NK-92 (cell line): ENCODE measurements around the gene PHF1.

Source experiments
- DNase-seq: peaks from one replicate; lab custom pipeline; 2025; ENCODE audit not compliant: unreplicated experiment; lab: John Stamatoyannopoulos, UW

PHF1 gene

DNA sequence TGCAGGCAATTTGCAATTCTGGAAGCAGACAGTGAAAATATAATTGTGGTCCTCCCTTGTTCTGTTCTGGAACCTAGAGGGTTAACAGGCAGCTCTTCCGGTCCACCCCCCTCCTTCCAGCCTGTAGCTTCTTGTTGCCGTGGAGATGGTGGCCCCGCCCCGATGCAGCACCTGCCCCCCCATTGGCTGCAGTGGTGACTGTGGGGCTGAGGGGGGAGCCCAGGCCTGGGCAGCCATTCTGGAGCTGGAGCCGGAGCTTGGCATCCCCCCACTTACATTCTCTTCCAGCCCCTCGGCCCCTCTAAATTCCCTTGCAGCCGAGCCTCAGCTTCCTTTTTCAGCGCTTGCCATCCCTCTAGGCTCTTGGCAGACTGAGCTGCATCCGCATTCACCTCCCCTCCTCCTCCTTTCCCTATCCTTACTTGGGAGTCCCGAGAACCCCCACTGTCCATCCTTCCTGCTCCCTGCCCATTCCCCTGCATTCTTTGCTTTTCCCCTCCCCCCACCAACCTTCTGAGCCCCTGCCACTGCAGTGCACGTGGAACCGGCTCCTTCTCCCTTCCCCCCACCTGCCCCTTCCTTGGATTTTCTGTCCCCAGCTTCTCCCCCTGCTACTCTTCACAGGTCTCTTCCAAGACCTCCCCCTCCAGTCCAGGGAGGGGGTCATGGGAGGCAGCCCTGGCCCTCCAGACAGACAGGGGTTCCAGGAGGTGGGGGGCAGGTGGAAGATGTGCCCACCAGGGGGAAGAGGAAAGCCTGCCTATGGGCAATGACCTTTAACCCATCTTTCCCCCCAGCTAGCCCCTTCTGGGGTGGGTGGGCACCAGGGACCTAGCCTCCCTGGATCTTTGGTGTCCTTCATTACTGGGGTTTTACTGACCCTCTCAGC lies 20.4 kb downstream of the PHF1 start:
- DNase-seq: peak; percentile 11

GRCh38 chr6:33431880-33432541 lies 21.2 kb downstream of the PHF1 start:
- no peak for DNase-seq

- DNase-seq: no peak
These were observed 21.7 kb downstream of the PHF1 start for GRCh38 chr6:33432546-33432945.

DNA sequence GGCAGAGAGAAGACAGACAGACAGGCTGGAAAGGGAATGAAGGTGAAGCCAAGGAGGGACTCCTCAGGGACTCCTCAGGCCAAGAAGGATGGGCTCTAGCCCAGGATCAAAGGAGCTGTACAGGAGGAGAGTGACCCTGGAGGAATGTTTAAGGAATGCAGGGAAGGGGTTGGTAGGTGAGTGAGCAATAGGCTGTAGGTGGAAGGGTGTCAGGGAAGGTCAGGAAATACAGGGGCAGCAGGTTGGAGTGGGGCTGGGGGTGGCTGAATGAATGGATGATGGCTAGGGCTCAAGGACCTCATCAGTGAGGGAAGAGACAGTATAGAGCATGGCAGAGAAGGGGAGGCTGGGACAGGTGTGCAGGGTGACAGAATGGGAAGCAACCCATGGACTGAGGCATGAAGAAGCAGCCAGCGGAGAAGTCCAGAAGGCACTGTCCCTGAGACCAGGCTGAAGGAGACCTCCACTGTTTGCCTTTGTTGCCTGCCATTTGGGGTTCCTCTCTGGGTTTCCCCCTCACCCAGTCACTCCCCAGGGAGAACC lies 22.3 kb downstream of the PHF1 start:
- no peak for DNase-seq

- DNase-seq: no peak
These were observed 22.9 kb downstream of the PHF1 start for GRCh38 chr6:33433544-33434191.

- no peak for DNase-seq
These were observed 24.1 kb downstream of the PHF1 start for GRCh38 chr6:33434961-33435360.

DNA sequence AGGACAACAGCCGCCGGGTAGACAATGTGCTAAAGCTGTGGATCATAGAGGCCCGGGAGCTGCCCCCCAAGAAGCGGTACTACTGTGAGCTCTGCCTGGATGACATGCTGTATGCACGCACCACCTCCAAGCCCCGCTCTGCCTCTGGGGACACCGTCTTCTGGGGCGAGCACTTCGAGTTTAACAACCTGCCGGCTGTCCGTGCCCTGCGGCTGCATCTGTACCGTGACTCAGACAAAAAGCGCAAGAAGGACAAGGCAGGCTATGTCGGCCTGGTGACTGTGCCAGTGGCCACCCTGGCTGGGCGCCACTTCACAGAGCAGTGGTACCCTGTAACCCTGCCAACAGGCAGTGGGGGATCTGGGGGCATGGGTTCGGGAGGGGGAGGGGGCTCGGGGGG lies 26.9 kb downstream of the PHF1 start:
- no peak for DNase-seq

DNA sequence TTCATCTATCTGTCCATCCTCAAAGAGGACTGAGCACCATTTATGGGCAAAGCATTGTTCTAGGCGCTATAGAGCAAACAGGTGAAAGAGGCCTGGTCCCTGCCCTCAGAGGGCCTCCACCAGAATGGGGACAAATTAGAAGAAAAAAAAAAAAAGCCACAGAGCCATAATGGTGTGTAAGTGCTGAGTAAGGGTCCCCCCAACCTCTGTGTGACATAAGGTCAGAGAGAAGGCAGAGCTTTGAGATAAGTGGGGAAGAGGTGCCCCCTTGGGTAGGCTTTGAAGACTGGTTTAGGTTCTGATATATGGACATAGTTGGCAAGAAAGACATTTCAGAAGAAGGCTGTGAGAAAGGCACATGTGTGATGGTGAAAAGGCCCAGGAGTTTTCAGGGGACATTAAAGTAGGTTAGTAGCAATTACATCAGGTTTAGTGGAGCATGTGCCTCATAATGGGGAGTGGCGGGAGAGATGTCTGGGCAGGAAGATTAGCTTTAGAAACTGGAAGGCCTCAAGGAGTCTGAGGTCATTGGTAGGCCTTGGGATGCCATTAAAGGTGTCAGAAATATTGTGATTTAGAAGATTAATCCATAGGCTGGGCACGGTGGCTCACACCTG lies 28.3 kb downstream of the PHF1 start:
- no peak for DNase-seq

DNA sequence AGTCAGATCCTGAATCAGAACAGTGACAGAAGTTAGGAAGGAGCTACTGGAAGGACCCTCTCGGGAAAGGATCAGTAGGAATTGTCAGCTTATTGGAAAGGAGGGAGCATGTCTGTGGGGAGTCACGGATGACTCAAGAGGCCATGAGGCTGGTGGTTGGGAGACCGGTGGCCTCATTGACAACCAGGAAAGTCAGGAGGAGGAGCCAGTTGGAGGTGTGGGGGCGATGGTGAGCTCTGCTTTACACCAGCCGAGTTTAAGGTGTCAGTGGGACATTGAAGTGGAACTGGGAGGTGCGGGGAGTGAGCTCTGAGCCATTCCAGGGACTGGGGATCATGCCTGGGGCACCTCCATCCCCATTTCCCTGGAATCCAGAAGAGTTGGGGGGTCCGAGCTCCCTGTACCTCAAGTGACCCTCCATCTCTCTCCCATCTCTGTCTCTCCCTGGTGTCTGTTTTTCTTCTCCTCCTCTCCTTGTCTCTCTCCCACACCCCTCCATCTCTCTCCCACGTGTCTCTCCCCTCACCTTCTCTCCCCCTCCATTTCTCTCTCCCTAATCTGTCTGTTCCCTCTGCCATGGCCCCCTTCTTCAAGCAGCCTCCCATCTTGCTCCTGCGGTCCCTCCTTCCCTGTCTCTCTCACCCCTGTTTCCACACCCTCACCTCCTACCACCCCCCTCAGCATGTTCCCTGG lies 29.3 kb downstream of the PHF1 start:
- DNase-seq: no peak

DNA sequence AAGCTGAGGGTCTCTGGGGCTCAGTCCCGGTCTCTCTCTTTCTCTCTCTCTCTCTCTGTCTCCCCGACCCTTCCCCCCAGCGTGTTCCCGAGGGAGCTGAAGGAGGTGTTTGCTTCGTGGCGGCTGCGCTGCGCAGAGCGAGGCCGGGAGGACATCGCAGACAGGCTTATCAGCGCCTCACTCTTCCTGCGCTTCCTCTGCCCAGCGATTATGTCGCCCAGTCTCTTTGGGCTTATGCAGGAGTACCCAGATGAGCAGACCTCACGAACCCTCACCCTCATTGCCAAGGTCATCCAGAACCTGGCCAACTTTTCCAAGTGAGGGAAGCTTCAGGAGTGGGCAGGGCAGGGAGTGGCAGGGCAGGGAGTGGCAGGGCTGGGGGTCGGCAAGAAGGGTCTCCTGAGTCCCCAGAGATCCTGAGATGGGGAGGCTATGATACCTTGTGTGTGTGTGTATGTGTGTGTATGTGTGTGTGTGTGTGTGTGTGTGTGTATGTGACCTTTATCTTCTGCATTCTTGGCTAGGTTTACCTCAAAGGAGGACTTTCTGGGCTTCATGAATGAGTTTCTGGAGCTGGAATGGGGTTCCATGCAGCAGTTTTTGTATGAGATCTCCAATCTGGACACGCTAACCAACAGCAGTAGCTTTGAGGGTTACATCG lies 30.0 kb downstream of the PHF1 start:
- DNase-seq: no peak

DNA sequence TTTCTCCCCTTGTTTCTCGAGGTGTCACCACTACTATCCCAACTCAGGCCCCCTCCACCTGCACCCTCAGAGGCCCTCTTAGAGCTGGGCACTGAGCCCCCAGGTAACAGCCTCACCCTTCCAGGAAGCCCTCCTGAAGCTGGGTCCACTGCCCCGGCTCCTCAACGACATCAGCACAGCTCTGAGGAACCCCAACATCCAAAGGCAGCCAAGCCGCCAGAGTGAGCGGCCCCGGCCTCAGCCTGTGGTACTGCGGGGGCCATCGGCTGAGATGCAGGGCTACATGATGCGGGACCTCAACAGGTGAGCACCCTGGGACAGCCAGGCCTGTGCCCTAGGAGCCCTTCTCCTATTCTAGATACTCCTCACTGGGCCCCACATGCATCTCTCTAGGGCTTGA lies 30.6 kb downstream of the PHF1 start:
- DNase-seq: no peak

- DNase-seq: no peak
These were observed 31.5 kb downstream of the PHF1 start for GRCh38 chr6:33442283-33442682.

DNA sequence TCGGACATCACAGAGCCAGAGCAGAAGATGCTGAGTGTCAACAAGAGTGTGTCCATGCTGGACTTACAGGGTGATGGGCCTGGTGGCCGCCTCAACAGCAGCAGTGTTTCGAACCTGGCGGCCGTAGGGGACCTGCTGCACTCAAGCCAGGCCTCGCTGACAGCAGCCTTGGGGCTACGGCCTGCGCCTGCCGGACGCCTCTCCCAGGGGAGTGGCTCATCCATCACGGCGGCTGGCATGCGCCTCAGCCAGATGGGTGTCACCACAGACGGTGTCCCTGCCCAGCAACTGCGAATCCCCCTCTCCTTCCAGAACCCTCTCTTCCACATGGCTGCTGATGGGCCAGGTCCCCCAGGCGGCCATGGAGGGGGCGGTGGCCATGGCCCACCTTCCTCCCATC lies 32.2 kb downstream of the PHF1 start:
- no peak for DNase-seq

- no peak for DNase-seq
These were observed 33.0 kb downstream of the PHF1 start for GRCh38 chr6:33443619-33444504.

GRCh38 chr6:33445119-33445603 lies 34.3 kb downstream of the PHF1 start:
- DNase-seq: no peak

DNA sequence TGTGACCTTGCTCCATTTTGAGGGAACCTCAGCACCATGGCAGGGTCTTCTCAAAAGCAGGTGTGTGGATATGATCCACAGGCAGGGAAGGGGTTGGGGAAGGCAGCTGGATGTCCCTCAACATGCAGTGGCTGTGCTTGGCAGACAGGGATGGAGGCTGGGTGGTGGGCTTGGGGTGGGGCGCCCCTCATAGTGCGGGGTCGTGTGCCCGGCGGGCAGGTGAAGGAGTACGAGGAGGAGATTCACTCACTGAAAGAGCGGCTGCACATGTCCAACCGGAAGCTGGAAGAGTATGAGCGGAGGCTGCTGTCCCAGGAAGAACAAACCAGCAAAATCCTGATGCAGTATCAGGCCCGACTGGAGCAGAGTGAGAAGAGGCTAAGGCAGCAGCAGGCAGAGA lies 35.5 kb downstream of the PHF1 start:
- no peak for DNase-seq

DNA sequence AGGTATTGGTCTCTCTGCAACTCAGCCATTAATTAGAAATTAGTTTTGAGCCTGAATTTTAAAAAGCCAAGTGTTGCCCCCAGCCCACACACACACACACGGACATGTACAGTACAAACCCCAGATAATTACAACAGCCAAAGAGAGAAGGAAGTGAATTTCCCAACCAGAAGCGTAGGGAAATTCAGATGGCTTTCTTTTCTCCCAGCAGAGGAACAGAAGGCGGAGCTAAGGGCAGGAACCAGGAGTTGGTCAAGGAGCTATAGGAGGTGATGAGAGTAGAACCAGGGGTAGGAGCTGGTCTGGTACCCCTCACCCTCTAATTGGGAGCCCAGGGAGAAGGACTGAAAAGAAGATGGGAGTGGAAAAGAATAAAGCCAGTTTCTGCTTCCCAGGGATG lies 39.6 kb downstream of the PHF1 start:
- no peak for DNase-seq

DNA sequence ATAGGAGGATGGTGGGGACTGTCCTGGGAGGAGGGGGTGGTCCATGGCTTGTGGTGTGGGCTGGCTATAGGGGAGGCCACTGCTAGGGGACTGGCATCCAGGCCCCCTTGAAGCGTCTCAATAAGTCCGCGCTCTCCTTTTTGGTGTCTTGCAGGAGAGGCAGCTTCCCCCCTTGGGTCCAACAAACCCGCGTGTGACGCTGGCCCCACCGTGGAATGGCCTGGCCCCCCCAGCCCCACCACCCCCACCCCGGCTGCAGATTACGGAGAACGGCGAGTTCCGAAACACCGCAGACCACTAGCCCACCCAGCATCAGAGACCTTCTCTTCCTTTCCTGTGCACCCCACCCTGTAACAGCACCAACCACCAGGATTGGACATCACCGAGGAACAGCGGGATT lies 40.8 kb downstream of the PHF1 start:
- no peak for DNase-seq

- no peak for DNase-seq
These were observed 41.7 kb downstream of the PHF1 start for GRCh38 chr6:33452496-33452895.
